Liver (tissue), 3 donors: ENCODE measurements around the gene SAFB.

Experiments
- EGR1 ChIP-seq, 2 donors: IDR thresholded peaks; 2 replicates each; pipeline ENCODE4 v1.6.1; 2016 to 2018; ENCODE audit warnings: antibody characterized with exemption in 2 of 2, low read depth in 2 of 2
- FOXA1 ChIP-seq: IDR thresholded peaks from 2 replicates; pipeline ENCODE4 v1.6.1; 2016; ENCODE audit warnings: antibody characterized with exemption
- HNF4A ChIP-seq, 2 donors: conservative IDR thresholded peaks; 2 replicates each; pipeline ENCODE4 v1.6.1; 2016; ENCODE audit warnings: antibody characterized with exemption in 2 of 2, mild to moderate bottlenecking in 2 of 2
- HNF4G ChIP-seq: IDR thresholded peaks from 2 replicates; pipeline ENCODE4 v1.6.1; 2016; ENCODE audit warnings: antibody characterized with exemption
- JUND ChIP-seq, 2 donors: IDR thresholded peaks; 2 replicates each; pipeline ENCODE4 v1.6.1; 2016; ENCODE audit warnings: antibody characterized with exemption in 2 of 2
- RXRA ChIP-seq, 2 donors: IDR thresholded peaks; 2 replicates each; pipeline ENCODE4 v1.6.1; 2017 to 2018; ENCODE audit warnings: antibody characterized with exemption in 2 of 2, mild to moderate bottlenecking in 1 of 2
- SP1 ChIP-seq: IDR thresholded peaks from 2 replicates; pipeline ENCODE4 v1.6.1; 2018; ENCODE audit warnings: antibody characterized with exemption, mild to moderate bottlenecking
- TAF1 ChIP-seq: conservative IDR thresholded peaks from 2 replicates; pipeline ENCODE4 v1.6.1; 2016; ENCODE audit warnings: antibody characterized with exemption, mild to moderate bottlenecking
- YY1 ChIP-seq: IDR thresholded peaks from 2 replicates; pipeline ENCODE4 v1.6.1; 2016; ENCODE audit warnings: antibody characterized with exemption, mild to moderate bottlenecking
- TF ChIP-seq, protein P1 (sequence below): fragments of 150-350 bp; IDR thresholded peaks from 2 replicates; pipeline ENCODE4 v1.5.1; 2017; ENCODE audit warnings: improper control_type of control experiment, low read depth, low read length; ENCODE audit not compliant: missing input control
- TF ChIP-seq, protein P2 (sequence below): IDR thresholded peaks from 2 replicates; pipeline ENCODE4 v1.6.1; 2016; ENCODE audit warnings: antibody characterized with exemption, mild to moderate bottlenecking
- TF ChIP-seq, protein P3 (sequence below): IDR thresholded peaks from 2 replicates; pipeline ENCODE4 v1.6.1; 2016; ENCODE audit warnings: antibody characterized with exemption
- TF ChIP-seq, protein P4 (sequence below): IDR thresholded peaks from 2 replicates; pipeline ENCODE4 v1.6.1; 2016; ENCODE audit warnings: antibody characterized with exemption
- TF ChIP-seq, protein P5 (sequence below): IDR thresholded peaks from 2 replicates; pipeline ENCODE4 v1.6.1; 2016; ENCODE audit warnings: antibody characterized with exemption
- donor health status: healthy.
- donor health status: healthy.

DNA sequence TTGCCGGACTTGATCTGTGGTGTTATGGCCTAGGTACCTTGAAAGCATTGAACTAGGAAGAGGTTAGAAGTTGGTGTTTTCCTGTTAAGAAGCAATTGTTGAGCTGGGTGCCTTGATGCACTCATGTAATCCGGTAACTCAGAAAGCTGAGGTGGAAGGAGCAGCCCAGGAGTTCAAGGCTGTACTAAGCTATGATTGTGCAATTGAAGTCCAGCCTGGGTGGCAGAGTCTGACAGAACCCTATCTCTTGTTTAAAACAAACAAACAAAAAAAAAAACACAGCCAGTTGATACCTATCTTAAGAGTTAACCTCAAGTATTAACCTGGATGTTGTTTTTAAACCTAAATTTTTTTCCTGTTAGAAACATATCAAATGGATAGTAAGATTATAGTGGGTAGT, 19.3 kb downstream of the SAFB start:
- TF ChIP-seq, protein P1, sequence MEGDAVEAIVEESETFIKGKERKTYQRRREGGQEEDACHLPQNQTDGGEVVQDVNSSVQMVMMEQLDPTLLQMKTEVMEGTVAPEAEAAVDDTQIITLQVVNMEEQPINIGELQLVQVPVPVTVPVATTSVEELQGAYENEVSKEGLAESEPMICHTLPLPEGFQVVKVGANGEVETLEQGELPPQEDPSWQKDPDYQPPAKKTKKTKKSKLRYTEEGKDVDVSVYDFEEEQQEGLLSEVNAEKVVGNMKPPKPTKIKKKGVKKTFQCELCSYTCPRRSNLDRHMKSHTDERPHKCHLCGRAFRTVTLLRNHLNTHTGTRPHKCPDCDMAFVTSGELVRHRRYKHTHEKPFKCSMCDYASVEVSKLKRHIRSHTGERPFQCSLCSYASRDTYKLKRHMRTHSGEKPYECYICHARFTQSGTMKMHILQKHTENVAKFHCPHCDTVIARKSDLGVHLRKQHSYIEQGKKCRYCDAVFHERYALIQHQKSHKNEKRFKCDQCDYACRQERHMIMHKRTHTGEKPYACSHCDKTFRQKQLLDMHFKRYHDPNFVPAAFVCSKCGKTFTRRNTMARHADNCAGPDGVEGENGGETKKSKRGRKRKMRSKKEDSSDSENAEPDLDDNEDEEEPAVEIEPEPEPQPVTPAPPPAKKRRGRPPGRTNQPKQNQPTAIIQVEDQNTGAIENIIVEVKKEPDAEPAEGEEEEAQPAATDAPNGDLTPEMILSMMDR: no peak
- TF ChIP-seq, protein P2, sequence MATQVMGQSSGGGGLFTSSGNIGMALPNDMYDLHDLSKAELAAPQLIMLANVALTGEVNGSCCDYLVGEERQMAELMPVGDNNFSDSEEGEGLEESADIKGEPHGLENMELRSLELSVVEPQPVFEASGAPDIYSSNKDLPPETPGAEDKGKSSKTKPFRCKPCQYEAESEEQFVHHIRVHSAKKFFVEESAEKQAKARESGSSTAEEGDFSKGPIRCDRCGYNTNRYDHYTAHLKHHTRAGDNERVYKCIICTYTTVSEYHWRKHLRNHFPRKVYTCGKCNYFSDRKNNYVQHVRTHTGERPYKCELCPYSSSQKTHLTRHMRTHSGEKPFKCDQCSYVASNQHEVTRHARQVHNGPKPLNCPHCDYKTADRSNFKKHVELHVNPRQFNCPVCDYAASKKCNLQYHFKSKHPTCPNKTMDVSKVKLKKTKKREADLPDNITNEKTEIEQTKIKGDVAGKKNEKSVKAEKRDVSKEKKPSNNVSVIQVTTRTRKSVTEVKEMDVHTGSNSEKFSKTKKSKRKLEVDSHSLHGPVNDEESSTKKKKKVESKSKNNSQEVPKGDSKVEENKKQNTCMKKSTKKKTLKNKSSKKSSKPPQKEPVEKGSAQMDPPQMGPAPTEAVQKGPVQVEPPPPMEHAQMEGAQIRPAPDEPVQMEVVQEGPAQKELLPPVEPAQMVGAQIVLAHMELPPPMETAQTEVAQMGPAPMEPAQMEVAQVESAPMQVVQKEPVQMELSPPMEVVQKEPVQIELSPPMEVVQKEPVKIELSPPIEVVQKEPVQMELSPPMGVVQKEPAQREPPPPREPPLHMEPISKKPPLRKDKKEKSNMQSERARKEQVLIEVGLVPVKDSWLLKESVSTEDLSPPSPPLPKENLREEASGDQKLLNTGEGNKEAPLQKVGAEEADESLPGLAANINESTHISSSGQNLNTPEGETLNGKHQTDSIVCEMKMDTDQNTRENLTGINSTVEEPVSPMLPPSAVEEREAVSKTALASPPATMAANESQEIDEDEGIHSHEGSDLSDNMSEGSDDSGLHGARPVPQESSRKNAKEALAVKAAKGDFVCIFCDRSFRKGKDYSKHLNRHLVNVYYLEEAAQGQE: no peak
- no peak for TF ChIP-seq TAF1
- TF ChIP-seq SP1: no peak
- TF ChIP-seq FOXA1: no peak
- TF ChIP-seq, protein P3, sequence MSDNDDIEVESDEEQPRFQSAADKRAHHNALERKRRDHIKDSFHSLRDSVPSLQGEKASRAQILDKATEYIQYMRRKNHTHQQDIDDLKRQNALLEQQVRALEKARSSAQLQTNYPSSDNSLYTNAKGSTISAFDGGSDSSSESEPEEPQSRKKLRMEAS: no peak
- TF ChIP-seq, protein P4, sequence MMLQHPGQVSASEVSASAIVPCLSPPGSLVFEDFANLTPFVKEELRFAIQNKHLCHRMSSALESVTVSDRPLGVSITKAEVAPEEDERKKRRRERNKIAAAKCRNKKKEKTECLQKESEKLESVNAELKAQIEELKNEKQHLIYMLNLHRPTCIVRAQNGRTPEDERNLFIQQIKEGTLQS: no peak
- no peak for TF ChIP-seq EGR1 (IDR thresholded peaks at IDR 0.05; ENCODE audit: low read depth in 2 of 2)
- TF ChIP-seq, protein P5, sequence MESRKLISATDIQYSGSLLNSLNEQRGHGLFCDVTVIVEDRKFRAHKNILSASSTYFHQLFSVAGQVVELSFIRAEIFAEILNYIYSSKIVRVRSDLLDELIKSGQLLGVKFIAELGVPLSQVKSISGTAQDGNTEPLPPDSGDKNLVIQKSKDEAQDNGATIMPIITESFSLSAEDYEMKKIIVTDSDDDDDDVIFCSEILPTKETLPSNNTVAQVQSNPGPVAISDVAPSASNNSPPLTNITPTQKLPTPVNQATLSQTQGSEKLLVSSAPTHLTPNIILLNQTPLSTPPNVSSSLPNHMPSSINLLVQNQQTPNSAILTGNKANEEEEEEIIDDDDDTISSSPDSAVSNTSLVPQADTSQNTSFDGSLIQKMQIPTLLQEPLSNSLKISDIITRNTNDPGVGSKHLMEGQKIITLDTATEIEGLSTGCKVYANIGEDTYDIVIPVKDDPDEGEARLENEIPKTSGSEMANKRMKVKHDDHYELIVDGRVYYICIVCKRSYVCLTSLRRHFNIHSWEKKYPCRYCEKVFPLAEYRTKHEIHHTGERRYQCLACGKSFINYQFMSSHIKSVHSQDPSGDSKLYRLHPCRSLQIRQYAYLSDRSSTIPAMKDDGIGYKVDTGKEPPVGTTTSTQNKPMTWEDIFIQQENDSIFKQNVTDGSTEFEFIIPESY: no peak
- no peak for TF ChIP-seq YY1
- TF ChIP-seq JUND (IDR thresholded peaks at IDR 0.05): peak in 1 of 2 donors; percentile 33
- peak; percentile 78 to 81 for TF ChIP-seq HNF4A (conservative IDR thresholded peaks at IDR 0.05)
- TF ChIP-seq RXRA (IDR thresholded peaks at IDR 0.05): peak; percentile 61 to 68
- no peak for TF ChIP-seq HNF4G
